ENCODE results near the gene SPATS1. TPM values are rescaled to one million over a fixed set of nuclear protein-coding genes. Genes with fewer than 3 reads are reported as not detected.

Gene SPATS1
- total and polyA plus RNA-seq, 2 of the 13 experiments (the other 11 are each of a cell fraction or from before 2014, with no cell fraction given): not detected

GRCh38 chr6:44312901-44313788 is 29.3 kb upstream of the SPATS1 start, which contains the start of gene AARS2 (continued):
- TF ChIP-seq ATF2 (CRISPR knock-in tag; IDR thresholded peaks at IDR 0.05) (peak; percentile 96), ZNF724P (CRISPR knock-in tag; IDR thresholded peaks at IDR 0.05; ENCODE audit: borderline replicate concordance) (peak; percentile 98), DMAP1 (CRISPR knock-in tag; IDR thresholded peaks at IDR 0.05) (peak; percentile 97), ZNF768 (CRISPR knock-in tag; IDR thresholded peaks at IDR 0.05) (peak; percentile 85), NFAT5 (CRISPR knock-in tag; IDR thresholded peaks at IDR 0.05) (peak; percentile 89), ZNF382 (CRISPR knock-in tag; IDR thresholded peaks at IDR 0.05; ENCODE audit: borderline replicate concordance) (no peak), ZC3H13 (CRISPR knock-in tag; IDR thresholded peaks at IDR 0.05) (peak; percentile 91), E2F1 (CRISPR knock-in tag; IDR thresholded peaks at IDR 0.05) (peak; percentile 76; the same call in 1 of the 2 replicates), ARID4A (CRISPR knock-in tag; IDR thresholded peaks at IDR 0.05; ENCODE audit: borderline replicate concordance) (peak; percentile 99), ZNF703 (CRISPR knock-in tag; IDR thresholded peaks at IDR 0.05; ENCODE audit: borderline replicate concordance) (peak; percentile 90; the same call in 1 of the 2 replicates), ZNF335 (CRISPR knock-in tag; IDR thresholded peaks at IDR 0.05) (peak; percentile 91; the same call in 1 of the 2 replicates), ZNF484 (CRISPR knock-in tag; IDR thresholded peaks at IDR 0.05; ENCODE audit: borderline replicate concordance, low read depth) (no peak), CAMTA2 (CRISPR knock-in tag; IDR thresholded peaks at IDR 0.05; ENCODE audit: borderline replicate concordance) (peak; percentile 64; the same call in 1 of the 2 replicates), ZNF598 (CRISPR knock-in tag; IDR thresholded peaks at IDR 0.05; ENCODE audit: borderline replicate concordance) (peak; percentile 98), KAT8 (CRISPR knock-in tag; IDR thresholded peaks at IDR 0.05) (peak; percentile 98), SSRP1 (CRISPR knock-in tag; IDR thresholded peaks at IDR 0.05) (peak; percentile 29; the same call in 1 of the 2 replicates)

Data from HepG2 (cell line).